Duodenal mucosa (tissue), 2 donors: ENCODE measurements around the gene MATN1.

Experiments used
- H3K27ac ChIP-seq: one replicate; pipeline ENCODE4 v1.7.0; 2013; ENCODE audit warnings: low read depth, low read length
- H3K27me3 ChIP-seq, 2 donors: one replicate each; pipeline ENCODE4 v1.7.0; 2013; ENCODE audit warnings: low read length in 2 of 2, control low read depth in 1 of 2; ENCODE audit not compliant: insufficient read depth in 2 of 2, control insufficient read depth in 1 of 2
- H3K36me3 ChIP-seq, 2 donors: one replicate each; pipeline ENCODE4 v1.7.0; 2013; ENCODE audit warnings: low read length in 2 of 2, control low read depth in 1 of 2; ENCODE audit not compliant: insufficient read depth in 2 of 2, control insufficient read depth in 1 of 2
- H3K4me1 ChIP-seq, 2 donors: one replicate each; pipeline ENCODE4 v1.7.0; 2013; ENCODE audit warnings: low read length in 2 of 2, control low read depth in 1 of 2; ENCODE audit not compliant: insufficient read depth in 2 of 2, control insufficient read depth in 1 of 2
- H3K4me3 ChIP-seq, 2 donors: one replicate each; pipeline ENCODE4 v1.7.0; 2013; ENCODE audit warnings: low read length in 2 of 2, low read depth in 1 of 2
- H3K9ac ChIP-seq, 2 donors: one replicate each; pipeline ENCODE4 v1.7.0; 2013; ENCODE audit warnings: low read length in 2 of 2, low read depth in 1 of 2
- H3K9me3 ChIP-seq, 2 donors: one replicate each; pipeline ENCODE4 v1.7.0; 2013; ENCODE audit warnings: low read length in 2 of 2, control low read depth in 1 of 2; ENCODE audit not compliant: control insufficient read depth in 1 of 2

Gene MATN1

GRCh38 chr1:30675289-30675688 lies 48.1 kb downstream of the MATN1 start:
- Histone ChIP-seq H3K4me3 (no peak overlapping the region), H3K27ac (no peak overlapping the region), H3K27me3 (peaks cover 0 to 4% of the 10 kb centered on the region in 2 donors)

GRCh38 chr1:30673395-30673794 lies 50.0 kb downstream of the MATN1 start:
- peaks cover 0 to 8% of the 10 kb centered on the region in 2 donors for H3K9me3 ChIP-seq
- H3K27me3 ChIP-seq, result peaks cover 0 to 4% of the 10 kb centered on the region in 2 donors
- no peak overlapping the region for H3K27ac ChIP-seq
- no peaks in the 10 kb centered on the region for H3K36me3 ChIP-seq
- H3K4me1 ChIP-seq, result peaks cover 0 to 6% of the 10 kb centered on the region in 2 donors
- no peak overlapping the region for H3K4me3 ChIP-seq
- H3K9ac ChIP-seq, result no peak overlapping the region

More at GRCh38 chr1:30675289-30675688, 48.1 kb downstream of the MATN1 start:
- Histone ChIP-seq H3K4me1 (peaks cover 0 to 6% of the 10 kb centered on the region in 2 donors), H3K9me3 (peaks cover 0 to 8% of the 10 kb centered on the region in 2 donors), H3K9ac (no peak overlapping the region), H3K36me3 (no peaks in the 10 kb centered on the region)

GRCh38 chr1:30672661-30673060 lies 50.7 kb downstream of the MATN1 start:
- H3K4me3 ChIP-seq, result no peak overlapping the region
- H3K27ac ChIP-seq, result no peak overlapping the region
- H3K9me3 ChIP-seq, result peaks cover 0 to 8% of the 10 kb centered on the region in 2 donors
- H3K27me3 ChIP-seq, result peaks cover 0 to 4% of the 10 kb centered on the region in 2 donors
- peaks cover 3 to 7% of the 10 kb centered on the region in 2 donors for H3K4me1 ChIP-seq
- no peaks in the 10 kb centered on the region for H3K36me3 ChIP-seq
- H3K9ac ChIP-seq, result no peak overlapping the region

GRCh38 chr1:30670240-30671060 lies 52.9 kb downstream of the MATN1 start:
- H3K4me1 ChIP-seq, result peaks cover 3 to 5% of the 10 kb centered on the region in 2 donors
- no peak overlapping the region for H3K9ac ChIP-seq
- no peak overlapping the region for H3K27ac ChIP-seq
- H3K4me3 ChIP-seq, result no peak overlapping the region
- H3K36me3 ChIP-seq, result no peaks in the 10 kb centered on the region
- H3K27me3 ChIP-seq, result peaks cover 0 to 4% of the 10 kb centered on the region in 2 donors
- no peaks in the 10 kb centered on the region for H3K9me3 ChIP-seq

- Histone ChIP-seq H3K36me3 (no peaks in the 10 kb centered on the region), H3K27me3 (peaks cover 0 to 4% of the 10 kb centered on the region in 2 donors), H3K9me3 (no peaks in the 10 kb centered on the region), H3K4me1 (peaks cover 9 to 14% of the 10 kb centered on the region in 2 donors), H3K27ac (no peak overlapping the region), H3K9ac (peak overlapping the region in 1 of 2 donors; percentile 9), H3K4me3 (no peak overlapping the region)
Observed at GRCh38 chr1:30668546-30669327, 54.6 kb downstream of the MATN1 start.

GRCh38 chr1:30668024-30668423 lies 55.4 kb downstream of the MATN1 start:
- Histone ChIP-seq H3K27ac (no peak overlapping the region), H3K9ac (peak overlapping the region in 1 of 2 donors; percentile 9), H3K4me1 (peaks cover 15 to 21% of the 10 kb centered on the region in 2 donors)

GRCh38 chr1:30666756-30667273 lies 56.6 kb downstream of the MATN1 start:
- Histone ChIP-seq H3K9ac (no peak overlapping the region), H3K4me1 (peaks cover 20 to 30% of the 10 kb centered on the region in 2 donors), H3K27me3 (peaks cover 0 to 4% of the 10 kb centered on the region in 2 donors), H3K27ac (no peak overlapping the region), H3K4me3 (no peak overlapping the region), H3K36me3 (no peaks in the 10 kb centered on the region), H3K9me3 (no peaks in the 10 kb centered on the region)

More at GRCh38 chr1:30668024-30668423, 55.4 kb downstream of the MATN1 start:
- Histone ChIP-seq H3K9me3 (no peaks in the 10 kb centered on the region), H3K4me3 (no peak overlapping the region), H3K27me3 (peaks cover 0 to 4% of the 10 kb centered on the region in 2 donors), H3K36me3 (no peaks in the 10 kb centered on the region)

GRCh38 chr1:30665216-30666010 lies 58.0 kb downstream of the MATN1 start:
- H3K9ac ChIP-seq, result no peak overlapping the region
- H3K4me3 ChIP-seq, result no peak overlapping the region
- H3K27ac ChIP-seq, result no peak overlapping the region
- peaks cover 20 to 30% of the 10 kb centered on the region in 2 donors for H3K4me1 ChIP-seq
- no peaks in the 10 kb centered on the region for H3K27me3 ChIP-seq
- no peaks in the 10 kb centered on the region for H3K36me3 ChIP-seq
- H3K9me3 ChIP-seq, result no peaks in the 10 kb centered on the region

- H3K9me3 ChIP-seq, result no peaks in the 10 kb centered on the region
- peak overlapping the region in 1 of 2 donors; percentile 45 for H3K4me3 ChIP-seq
- peak overlapping the region in 1 of 2 donors; percentile 17 for H3K9ac ChIP-seq
- peaks cover 20 to 30% of the 10 kb centered on the region in 2 donors for H3K4me1 ChIP-seq
- H3K27me3 ChIP-seq, result no peaks in the 10 kb centered on the region
- H3K27ac ChIP-seq, result no peak overlapping the region
- no peaks in the 10 kb centered on the region for H3K36me3 ChIP-seq
Observed at GRCh38 chr1:30664103-30664755, 59.2 kb downstream of the MATN1 start.
